Stimulated activated CD8-positive, alpha-beta memory T cell treated with anti-CD3 and anti-CD28 coated beads, Interleukin-7, amount 100 ng/mL, for 4 hours (primary cell): Measurements from ENCODE around the gene ZPBP.

Experiments
- DNase-seq, 2 donors: peaks; one replicate each; pipeline ENCODE4 v3.0.0-alpha.2; 2020; ENCODE audit warnings: low read depth in 2 of 2

Gene ZPBP

GRCh38 chr7:50092579-50093491, at the start of gene ZPBP:
Gene ZPBP (minus strand): TSS chr7:50093246. CDS start chr7:50093194, 52 bp downstream.
- peak; percentile 30 to 51 for DNase-seq

GRCh38 chr7:50142425-50143017, 49.5 kb upstream of the ZPBP start:
- DNase-seq: no peak

GRCh38 chr7:50141854-50142253, 48.8 kb upstream of the ZPBP start:
- no peak for DNase-seq

- no peak for DNase-seq
Observed at GRCh38 chr7:50141131-50141530, 48.1 kb upstream of the ZPBP start.

GRCh38 chr7:50140688-50141087, 47.6 kb upstream of the ZPBP start:
- no peak for DNase-seq

GRCh38 chr7:50138101-50138500, 45.1 kb upstream of the ZPBP start:
- DNase-seq: no peak

- no peak for DNase-seq
Observed at GRCh38 chr7:50125766-50126165, 32.7 kb upstream of the ZPBP start.

GRCh38 chr7:50121286-50121685, 28.2 kb upstream of the ZPBP start:
- no peak for DNase-seq

GRCh38 chr7:50119815-50120637, 27.0 kb upstream of the ZPBP start:
- no peak for DNase-seq

- no peak for DNase-seq
Observed at GRCh38 chr7:50112250-50112649, 19.2 kb upstream of the ZPBP start.

GRCh38 chr7:50101873-50102272, 8.8 kb upstream of the ZPBP start:
- no peak for DNase-seq

- no peak for DNase-seq
Observed at GRCh38 chr7:50095634-50096033, 2.6 kb upstream of the ZPBP start.

- no peak for DNase-seq
Observed at GRCh38 chr7:50088463-50089129, 4.5 kb downstream of the ZPBP start.

GRCh38 chr7:50085344-50085743, 7.7 kb downstream of the ZPBP start:
- no peak for DNase-seq

GRCh38 chr7:50073093-50073492, 20.0 kb downstream of the ZPBP start:
- no peak for DNase-seq

GRCh38 chr7:50069613-50070012, 23.4 kb downstream of the ZPBP start:
- no peak for DNase-seq

GRCh38 chr7:50068850-50069551, 24.0 kb downstream of the ZPBP start:
- DNase-seq: no peak

GRCh38 chr7:50068026-50068425, 25.0 kb downstream of the ZPBP start:
- DNase-seq: no peak

- DNase-seq: no peak
Observed at GRCh38 chr7:50062951-50063350, 30.1 kb downstream of the ZPBP start.

GRCh38 chr7:50056131-50056530, 36.9 kb downstream of the ZPBP start:
- no peak for DNase-seq

- DNase-seq: no peak
Observed at GRCh38 chr7:50047716-50048115, 45.3 kb downstream of the ZPBP start.
